Measurements from ENCODE around the gene FHIT. TPM values are rescaled to one million over a fixed set of nuclear protein-coding genes. Genes with fewer than 3 reads are reported as not detected.

The FHIT gene
- total and polyA plus RNA-seq, 4 donors, result 2.6 to 21.3 (median 8.7) TPM

DNA sequence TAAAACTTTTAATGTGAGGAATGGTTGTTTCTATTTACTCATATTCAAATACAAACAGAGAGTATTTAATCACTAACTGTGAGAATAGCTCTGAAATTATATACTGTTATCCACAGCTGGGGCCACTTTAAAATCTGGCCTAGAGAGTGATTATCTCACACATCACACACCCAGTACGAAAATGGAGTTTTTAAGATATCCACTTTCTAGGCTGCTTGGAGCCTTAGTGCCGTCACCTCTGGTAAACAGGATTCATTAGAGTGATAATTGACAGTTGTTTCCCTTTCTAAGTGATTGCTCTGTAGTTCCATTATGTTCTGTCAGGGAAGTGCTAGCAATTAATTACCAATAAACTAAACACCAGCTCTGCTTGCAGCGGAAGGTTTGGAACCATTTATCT lies 942.4 kb downstream of the FHIT start:
- H3K9ac ChIP-seq (ENCODE audit: insufficient read depth in 1 of 2, low read length in 2 of 2), result no peak overlapping the region
- DNase-seq, result no peak
- ATAC-seq (ENCODE audit: insufficient read depth, low FRiP score), result no peak
- H3K4me1 ChIP-seq (ENCODE audit: control insufficient read depth in 5 of 5, insufficient read depth in 5 of 5, low read length in 5 of 5), result peaks cover 0 to 18% (median 9%) of the 10 kb centered on the region in 5 donors
- no peaks in the 10 kb centered on the region for H3K36me3 ChIP-seq (ENCODE audit: control insufficient read depth in 4 of 4, insufficient read depth in 4 of 4, low read length in 4 of 4)
- 66 to 84% methylated on average over 3 of the region's 3 CpGs for WGBS, 2 donors
- H3K9me3 ChIP-seq (ENCODE audit: control insufficient read depth in 4 of 4, insufficient read depth in 3 of 4, low read length in 3 of 4), result no peaks in the 10 kb centered on the region
- H3K27me3 ChIP-seq (ENCODE audit: control insufficient read depth in 3 of 3, insufficient read depth in 3 of 3, low read length in 2 of 3), result no peaks in the 10 kb centered on the region
- no peak overlapping the region for H3K27ac ChIP-seq (ENCODE audit: low read depth in 1 of 2, low read length in 1 of 2)
- H3K4me3 ChIP-seq, result no peak overlapping the region
- no peak for TF ChIP-seq CTCF (IDR thresholded peaks at IDR 0.05; ENCODE audit: control extremely low read depth, extremely low read depth)

DNA sequence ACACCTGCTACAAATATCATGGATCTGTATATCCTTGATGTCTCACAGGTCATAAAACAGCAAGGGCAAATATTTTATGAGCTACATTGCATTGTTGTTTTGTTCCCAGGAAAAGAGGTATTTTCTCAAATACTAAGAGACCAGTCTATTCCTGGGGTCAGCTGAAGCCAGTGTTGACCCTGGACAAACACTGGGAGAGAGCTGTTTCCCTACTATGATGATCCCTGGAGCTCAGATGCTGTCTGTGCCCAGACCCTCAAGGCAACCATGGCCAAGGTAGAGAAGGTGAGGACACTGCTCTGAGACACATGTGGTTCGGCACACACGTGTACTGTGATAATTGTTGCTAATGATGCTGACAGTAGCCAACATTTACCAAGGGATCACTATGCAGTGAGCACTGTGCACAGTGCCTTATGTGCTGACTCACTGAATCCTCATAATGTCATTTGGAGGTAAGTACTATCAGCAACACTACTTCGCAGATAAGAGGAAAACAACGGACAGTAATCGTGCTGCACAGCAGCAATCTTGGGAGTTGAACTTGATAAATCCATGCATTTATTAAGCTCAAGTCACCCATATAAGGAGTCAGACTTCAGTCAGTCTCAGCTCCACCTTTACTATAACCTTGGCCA lies 943.6 kb downstream of the FHIT start:
- Histone ChIP-seq H3K36me3 (ENCODE audit: control insufficient read depth in 4 of 4, insufficient read depth in 4 of 4, low read length in 4 of 4) (no peaks in the 10 kb centered on the region), H3K9ac (ENCODE audit: insufficient read depth in 1 of 2, low read length in 2 of 2) (no peak overlapping the region), H3K4me1 (ENCODE audit: control insufficient read depth in 5 of 5, insufficient read depth in 5 of 5, low read length in 5 of 5) (peaks cover 0 to 18% (median 8%) of the 10 kb centered on the region in 5 donors), H3K4me3 (no peak overlapping the region), H3K9me3 (ENCODE audit: control insufficient read depth in 4 of 4, insufficient read depth in 3 of 4, low read length in 3 of 4) (no peaks in the 10 kb centered on the region), H3K27me3 (ENCODE audit: control insufficient read depth in 3 of 3, insufficient read depth in 3 of 3, low read length in 2 of 3) (no peaks in the 10 kb centered on the region), H3K27ac (ENCODE audit: low read depth in 1 of 2, low read length in 1 of 2) (no peak overlapping the region)
- WGBS, 2 donors, result 96 to 97% methylated on average over 5 of the region's 5 CpGs
- DNase-seq (no peak), ATAC-seq (ENCODE audit: insufficient read depth, low FRiP score) (no peak)
- TF ChIP-seq CTCF (IDR thresholded peaks at IDR 0.05; ENCODE audit: control extremely low read depth, extremely low read depth), result no peak

GRCh38 chr3:60304112-60304511 lies 947.1 kb downstream of the FHIT start:
- H3K4me1 ChIP-seq (ENCODE audit: control insufficient read depth in 5 of 5, insufficient read depth in 5 of 5, low read length in 5 of 5), result peaks cover 0 to 23% (median 8%) of the 10 kb centered on the region in 5 donors
- H3K27me3 ChIP-seq (ENCODE audit: control insufficient read depth in 3 of 3, insufficient read depth in 3 of 3, low read length in 2 of 3), result no peaks in the 10 kb centered on the region
- H3K4me3 ChIP-seq, result no peak overlapping the region
- H3K9ac ChIP-seq (ENCODE audit: insufficient read depth in 1 of 2, low read length in 2 of 2), result no peak overlapping the region
- no peak for TF ChIP-seq CTCF (IDR thresholded peaks at IDR 0.05; ENCODE audit: control extremely low read depth, extremely low read depth)
- H3K9me3 ChIP-seq (ENCODE audit: control insufficient read depth in 4 of 4, insufficient read depth in 3 of 4, low read length in 3 of 4), result peaks cover 0 to 2% (median 0%) of the 10 kb centered on the region in 4 donors
- DNase-seq, result peak in 2 of 3 donors; percentile 70 to 72
- no peak for ATAC-seq (ENCODE audit: insufficient read depth, low FRiP score)
- no peak overlapping the region for H3K27ac ChIP-seq (ENCODE audit: low read depth in 1 of 2, low read length in 1 of 2)
- H3K36me3 ChIP-seq (ENCODE audit: control insufficient read depth in 4 of 4, insufficient read depth in 4 of 4, low read length in 4 of 4), result no peaks in the 10 kb centered on the region

GRCh38 chr3:60303160-60303559 lies 948.1 kb downstream of the FHIT start:
- DNase-seq, result peak; percentile 19 to 76 (median 60)
- no peak for ATAC-seq (ENCODE audit: insufficient read depth, low FRiP score)
- WGBS, 2 donors, result 84 to 90% methylated on average over 3 of the region's 3 CpGs
- peaks cover 0 to 1% (median 0%) of the 10 kb centered on the region in 4 donors for H3K36me3 ChIP-seq (ENCODE audit: control insufficient read depth in 4 of 4, insufficient read depth in 4 of 4, low read length in 4 of 4)
- H3K9me3 ChIP-seq (ENCODE audit: control insufficient read depth in 4 of 4, insufficient read depth in 3 of 4, low read length in 3 of 4), result peaks cover 0 to 2% (median 0%) of the 10 kb centered on the region in 4 donors
- no peak overlapping the region for H3K27ac ChIP-seq (ENCODE audit: low read depth in 1 of 2, low read length in 1 of 2)
- no peaks in the 10 kb centered on the region for H3K27me3 ChIP-seq (ENCODE audit: control insufficient read depth in 3 of 3, insufficient read depth in 3 of 3, low read length in 2 of 3)
- no peak for TF ChIP-seq CTCF (IDR thresholded peaks at IDR 0.05; ENCODE audit: control extremely low read depth, extremely low read depth)
- H3K4me3 ChIP-seq, result no peak overlapping the region
- no peak overlapping the region for H3K9ac ChIP-seq (ENCODE audit: insufficient read depth in 1 of 2, low read length in 2 of 2)
- H3K4me1 ChIP-seq (ENCODE audit: control insufficient read depth in 5 of 5, insufficient read depth in 5 of 5, low read length in 5 of 5), result peaks cover 0 to 23% (median 8%) of the 10 kb centered on the region in 5 donors

All from lung (tissue), 12 donors.